Duodenal mucosa (tissue), 2 donors: ENCODE results near the gene RNU1-4.
"Not testable (repeated sequence)": the region's sequence is repeated elsewhere in the genome, so short reads cannot be mapped to it uniquely, and the experiment has no call there.

Experiments
- H3K27ac ChIP-seq: one replicate; pipeline ENCODE4 v1.7.0; 2013; ENCODE audit warnings: low read depth, low read length
- H3K27me3 ChIP-seq, 2 donors: one replicate each; pipeline ENCODE4 v1.7.0; 2013; ENCODE audit warnings: low read length in 2 of 2, control low read depth in 1 of 2; ENCODE audit not compliant: insufficient read depth in 2 of 2, control insufficient read depth in 1 of 2
- H3K36me3 ChIP-seq, 2 donors: one replicate each; pipeline ENCODE4 v1.7.0; 2013; ENCODE audit warnings: low read length in 2 of 2, control low read depth in 1 of 2; ENCODE audit not compliant: insufficient read depth in 2 of 2, control insufficient read depth in 1 of 2
- H3K4me1 ChIP-seq, 2 donors: one replicate each; pipeline ENCODE4 v1.7.0; 2013; ENCODE audit warnings: low read length in 2 of 2, control low read depth in 1 of 2; ENCODE audit not compliant: insufficient read depth in 2 of 2, control insufficient read depth in 1 of 2
- H3K4me3 ChIP-seq, 2 donors: one replicate each; pipeline ENCODE4 v1.7.0; 2013; ENCODE audit warnings: low read length in 2 of 2, low read depth in 1 of 2
- H3K9ac ChIP-seq, 2 donors: one replicate each; pipeline ENCODE4 v1.7.0; 2013; ENCODE audit warnings: low read length in 2 of 2, low read depth in 1 of 2
- H3K9me3 ChIP-seq, 2 donors: one replicate each; pipeline ENCODE4 v1.7.0; 2013; ENCODE audit warnings: low read length in 2 of 2, control low read depth in 1 of 2; ENCODE audit not compliant: control insufficient read depth in 1 of 2

Gene RNU1-4

DNA sequence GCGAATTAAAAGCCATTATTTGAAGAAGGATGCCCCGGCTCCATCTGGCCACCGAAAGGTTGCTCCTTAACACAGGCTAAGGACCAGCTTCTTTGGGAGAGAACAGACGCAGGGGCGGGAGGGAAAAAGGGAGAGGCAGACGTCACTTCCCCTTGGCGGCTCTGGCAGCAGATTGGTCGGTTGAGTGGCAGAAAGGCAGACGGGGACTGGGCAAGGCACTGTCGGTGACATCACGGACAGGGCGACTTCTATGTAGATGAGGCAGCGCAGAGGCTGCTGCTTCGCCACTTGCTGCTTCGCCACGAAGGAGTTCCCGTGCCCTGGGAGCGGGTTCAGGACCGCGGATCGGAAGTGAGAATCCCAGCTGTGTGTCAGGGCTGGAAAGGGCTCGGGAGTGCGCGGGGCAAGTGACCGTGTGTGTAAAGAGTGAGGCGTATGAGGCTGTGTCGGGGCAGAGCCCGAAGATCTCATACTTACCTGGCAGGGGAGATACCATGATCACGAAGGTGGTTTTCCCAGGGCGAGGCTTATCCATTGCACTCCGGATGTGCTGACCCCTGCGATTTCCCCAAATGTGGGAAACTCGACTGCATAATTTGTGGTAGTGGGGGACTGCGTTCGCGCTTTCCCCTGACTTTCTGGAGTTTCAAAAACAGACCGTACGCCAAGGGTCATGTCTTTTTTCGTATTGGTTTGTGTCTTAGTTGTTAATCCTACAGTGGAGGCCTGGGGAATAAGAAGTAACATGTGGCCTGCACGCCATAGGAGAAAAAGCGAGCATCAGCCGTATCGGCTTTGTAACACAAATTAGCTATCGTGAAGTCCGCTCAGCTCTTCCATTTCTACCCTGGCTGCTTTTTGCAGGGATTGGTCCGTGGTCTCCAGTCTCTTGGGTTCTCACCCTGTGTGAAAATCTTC is at the start of gene RNU1-4:
RNU1-4 (plus strand) TSS at position 470 of the 918 bp plus-strand sequence.
- H3K4me3 ChIP-seq, H3K9ac ChIP-seq, H3K27ac ChIP-seq, H3K9me3 ChIP-seq, H3K27me3 ChIP-seq, H3K4me1 ChIP-seq, H3K36me3 ChIP-seq: not testable (repeated sequence)

DNA sequence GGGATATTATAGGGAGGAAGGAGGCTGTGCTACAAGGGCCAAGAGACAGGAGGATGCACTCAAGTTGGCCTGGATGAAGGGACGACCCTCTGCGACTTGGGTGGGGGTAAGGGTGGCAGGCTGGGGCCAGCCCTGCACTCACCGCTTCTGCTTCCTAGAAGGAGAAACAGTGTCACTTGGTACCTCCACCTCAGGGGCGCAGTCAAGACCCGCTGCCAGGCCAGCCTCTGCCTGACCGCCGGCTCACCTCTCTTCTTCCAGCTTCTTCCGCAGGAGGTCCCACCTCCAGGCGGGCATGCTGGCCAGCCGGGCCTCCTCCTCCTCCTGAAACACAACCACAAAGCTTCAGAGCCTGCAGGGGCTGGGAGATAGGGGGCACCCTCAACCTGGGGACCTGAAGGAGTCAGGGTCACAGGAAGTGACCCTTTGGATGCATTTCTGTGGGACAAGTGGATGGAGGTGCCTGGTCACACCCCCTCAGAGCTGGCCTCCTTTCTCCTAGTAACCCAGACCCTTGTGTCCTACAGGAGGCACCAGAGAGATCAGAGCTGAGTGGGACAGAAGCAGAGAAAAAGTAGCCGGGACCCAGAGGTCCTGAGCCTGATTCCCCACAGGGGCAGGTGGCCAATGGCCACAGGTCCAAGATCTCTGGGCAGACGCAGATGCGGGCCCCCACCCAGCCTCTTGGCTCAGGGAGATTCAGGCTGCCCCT is 49.2 kb upstream of the RNU1-4 start:
- H3K4me1 ChIP-seq, H3K27me3 ChIP-seq, H3K9ac ChIP-seq, H3K36me3 ChIP-seq, H3K27ac ChIP-seq, H3K9me3 ChIP-seq, H3K4me3 ChIP-seq: not testable (repeated sequence)

DNA sequence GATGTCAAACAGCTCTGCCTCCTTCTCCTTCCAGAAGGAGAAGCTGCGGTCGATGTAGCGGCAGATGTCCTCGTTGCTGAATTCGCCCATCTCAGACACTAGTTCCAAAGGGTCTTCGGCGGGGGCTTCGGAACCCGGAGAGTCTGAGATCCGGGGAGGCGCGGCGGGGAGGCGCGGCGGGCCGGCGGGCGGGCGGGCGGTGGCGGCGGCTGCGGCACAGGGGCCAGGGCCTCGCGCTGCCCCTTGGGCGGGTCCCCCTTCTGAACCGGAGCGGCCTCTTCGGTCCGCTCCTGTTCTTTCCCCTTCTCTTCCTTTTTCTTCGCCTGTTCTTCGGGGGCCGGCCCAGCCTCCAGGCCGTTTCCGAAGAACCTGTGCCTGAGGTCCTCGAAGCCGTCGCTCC is 48.0 kb upstream of the RNU1-4 start:
- H3K9ac ChIP-seq, H3K9me3 ChIP-seq, H3K4me1 ChIP-seq, H3K27ac ChIP-seq, H3K36me3 ChIP-seq, H3K4me3 ChIP-seq, H3K27me3 ChIP-seq: not testable (repeated sequence)

DNA sequence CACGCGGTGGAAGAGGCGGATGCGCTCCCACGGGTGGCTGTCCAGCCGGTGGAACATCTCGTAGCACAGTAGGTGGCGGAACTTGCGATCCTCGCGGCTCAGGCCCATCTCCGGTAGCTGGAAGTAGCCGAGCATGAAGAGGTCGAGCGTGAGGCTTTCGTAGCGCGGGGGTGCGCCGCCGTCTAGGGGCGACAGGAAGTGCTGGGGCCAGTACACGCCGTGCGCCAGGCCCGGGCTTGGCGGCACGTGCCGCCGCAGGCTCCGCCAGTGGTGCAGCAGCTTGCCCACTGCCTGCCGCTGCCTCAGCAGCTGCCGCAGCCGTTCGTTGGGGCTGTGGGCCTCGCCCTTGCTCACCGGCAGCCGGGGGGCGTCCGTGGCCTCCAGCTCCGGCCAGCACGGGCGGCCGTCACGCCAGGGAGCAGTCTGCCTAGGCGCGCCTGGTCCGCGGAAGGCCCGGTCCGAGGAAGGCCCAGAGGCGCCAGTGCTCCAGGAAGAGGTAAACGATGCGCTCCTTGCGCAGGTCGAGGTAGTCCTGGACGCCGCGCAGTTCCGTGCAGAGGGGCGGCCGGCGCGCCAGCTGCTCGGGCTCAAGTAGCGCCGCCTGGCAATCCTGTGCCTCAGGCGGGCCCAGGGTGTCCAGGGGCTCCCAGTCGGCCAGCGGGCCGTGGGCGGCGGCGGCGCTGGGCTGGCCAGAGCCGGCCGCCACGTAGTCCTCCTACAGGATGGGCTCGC is 47.4 kb upstream of the RNU1-4 start:
- H3K27me3 ChIP-seq, H3K4me3 ChIP-seq, H3K4me1 ChIP-seq, H3K36me3 ChIP-seq, H3K27ac ChIP-seq, H3K9ac ChIP-seq, H3K9me3 ChIP-seq: not testable (repeated sequence)

DNA sequence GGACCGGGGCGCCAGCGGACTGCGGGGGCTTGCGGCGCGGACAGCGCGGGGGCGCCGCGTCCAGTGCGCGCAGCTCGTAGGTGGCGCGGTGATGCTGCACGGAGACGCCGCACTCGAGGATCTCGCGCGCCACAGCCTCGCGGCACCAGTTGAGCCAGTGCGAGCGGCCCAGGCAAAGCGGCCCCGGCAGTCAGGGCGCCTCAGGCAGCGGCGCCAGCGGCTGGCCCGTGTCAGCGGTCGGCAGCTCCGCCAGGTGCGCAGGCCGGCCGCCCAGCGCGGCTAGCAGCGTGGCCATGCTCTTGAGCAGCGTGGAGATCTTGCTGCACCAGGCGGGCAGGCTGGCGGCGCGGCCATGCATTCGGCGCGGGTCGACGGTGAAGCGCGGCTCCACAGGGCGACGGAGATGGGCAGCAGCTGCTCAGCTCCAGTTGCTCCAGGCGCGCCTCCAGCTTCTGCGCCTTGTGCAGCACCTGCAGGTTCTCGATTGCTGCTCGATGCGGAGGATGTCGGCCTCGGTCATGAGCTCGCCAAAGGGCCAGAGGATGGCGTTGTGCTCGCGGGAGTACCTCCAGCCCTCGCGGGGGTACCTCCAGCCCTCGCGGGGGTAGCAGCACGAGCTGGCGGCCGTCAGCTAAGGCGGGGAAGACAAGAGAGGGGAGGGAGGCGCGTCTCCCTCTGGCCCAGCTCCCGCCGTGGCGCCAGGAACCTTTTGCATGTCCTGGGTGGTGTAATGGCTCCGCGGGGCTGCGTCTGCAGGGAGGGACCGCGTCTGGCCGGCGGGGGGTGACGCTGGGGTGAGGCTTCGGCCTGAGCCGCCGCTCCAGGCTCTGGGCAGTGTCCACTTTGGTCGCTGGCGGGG is 46.6 kb upstream of the RNU1-4 start:
- not testable (repeated sequence) for H3K36me3 ChIP-seq, H3K9me3 ChIP-seq, H3K9ac ChIP-seq, H3K27me3 ChIP-seq, H3K4me1 ChIP-seq, H3K4me3 ChIP-seq, H3K27ac ChIP-seq

DNA sequence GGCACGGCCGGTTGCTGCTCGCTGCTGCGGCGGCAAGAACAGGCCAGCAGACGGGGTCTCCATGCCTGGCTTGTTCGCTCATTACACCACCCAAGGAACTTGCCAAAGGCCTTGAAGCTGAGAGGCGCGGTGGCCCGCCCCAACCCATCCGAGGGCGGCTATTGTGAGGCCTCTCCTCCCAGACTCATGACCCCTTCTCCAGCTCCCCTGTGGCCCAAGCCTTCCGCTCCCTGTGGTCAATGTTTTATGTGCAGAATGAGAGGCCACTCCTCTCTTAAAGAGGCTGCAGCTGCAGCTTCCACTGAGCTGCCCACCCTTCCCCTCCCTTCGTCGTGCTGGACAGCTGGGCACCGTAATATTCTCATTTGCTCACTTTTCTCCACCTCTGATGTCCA is 46.0 kb upstream of the RNU1-4 start:
- H3K9ac ChIP-seq, H3K9me3 ChIP-seq, H3K4me3 ChIP-seq, H3K27me3 ChIP-seq, H3K36me3 ChIP-seq, H3K27ac ChIP-seq, H3K4me1 ChIP-seq: not testable (repeated sequence)

DNA sequence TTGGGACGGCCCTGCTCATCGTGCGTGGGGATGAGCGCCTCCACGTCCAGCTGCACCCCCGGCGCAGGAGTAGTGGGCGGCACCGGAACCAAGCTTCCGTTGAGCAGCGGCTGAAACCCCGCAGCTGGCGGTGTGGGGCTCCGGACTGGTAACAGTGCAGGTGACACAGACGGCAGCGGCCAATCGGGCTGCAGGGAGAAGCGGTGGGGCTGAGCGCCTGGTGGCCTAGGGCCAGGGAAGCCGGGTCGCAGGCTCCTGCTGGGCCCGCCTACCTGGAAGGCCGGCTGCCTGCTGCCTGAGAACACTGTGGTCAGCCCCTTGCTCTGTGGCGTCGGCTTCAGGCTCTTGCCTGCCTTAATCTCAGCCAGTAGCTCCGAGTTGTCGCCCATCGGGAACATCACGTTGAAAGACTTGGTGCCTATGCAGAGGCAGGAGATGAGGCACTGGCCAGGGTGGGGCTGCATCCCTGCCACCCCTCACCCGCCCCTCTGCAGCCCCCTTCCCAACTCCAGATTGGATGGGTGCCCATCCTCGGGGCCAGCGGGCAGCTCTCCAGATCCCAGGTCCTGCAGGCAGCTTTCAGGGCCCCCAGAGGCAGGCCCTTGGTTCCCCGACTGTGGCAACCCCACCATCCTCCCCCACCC is 43.7 kb upstream of the RNU1-4 start:
- H3K27ac ChIP-seq, H3K4me1 ChIP-seq, H3K9me3 ChIP-seq, H3K36me3 ChIP-seq, H3K27me3 ChIP-seq, H3K9ac ChIP-seq: not testable (repeated sequence)
- peak overlapping the region in 1 of 2 donors; percentile 28 for H3K4me3 ChIP-seq

DNA sequence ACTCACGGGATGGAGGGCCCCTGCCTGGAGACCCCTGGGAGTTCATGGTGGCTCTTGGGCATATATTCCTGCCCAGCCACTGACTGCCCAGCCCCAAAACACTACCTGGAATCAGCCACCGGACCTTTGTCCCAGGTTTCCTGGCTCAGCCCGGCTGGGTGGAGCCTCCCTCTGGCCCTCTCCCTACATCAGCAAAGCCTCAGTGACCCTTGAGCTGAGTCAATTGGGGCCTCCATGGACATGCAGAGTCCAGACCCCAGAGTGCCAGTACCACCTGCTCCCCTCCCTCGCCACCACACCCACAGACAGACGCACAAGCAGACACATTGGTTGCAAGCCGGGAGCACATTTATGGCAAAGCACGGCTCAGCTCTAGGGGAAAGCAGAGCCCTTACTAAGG is 43.2 kb upstream of the RNU1-4 start:
- not testable (repeated sequence) for H3K27ac ChIP-seq, H3K4me3 ChIP-seq, H3K4me1 ChIP-seq, H3K36me3 ChIP-seq, H3K9me3 ChIP-seq, H3K27me3 ChIP-seq, H3K9ac ChIP-seq

DNA sequence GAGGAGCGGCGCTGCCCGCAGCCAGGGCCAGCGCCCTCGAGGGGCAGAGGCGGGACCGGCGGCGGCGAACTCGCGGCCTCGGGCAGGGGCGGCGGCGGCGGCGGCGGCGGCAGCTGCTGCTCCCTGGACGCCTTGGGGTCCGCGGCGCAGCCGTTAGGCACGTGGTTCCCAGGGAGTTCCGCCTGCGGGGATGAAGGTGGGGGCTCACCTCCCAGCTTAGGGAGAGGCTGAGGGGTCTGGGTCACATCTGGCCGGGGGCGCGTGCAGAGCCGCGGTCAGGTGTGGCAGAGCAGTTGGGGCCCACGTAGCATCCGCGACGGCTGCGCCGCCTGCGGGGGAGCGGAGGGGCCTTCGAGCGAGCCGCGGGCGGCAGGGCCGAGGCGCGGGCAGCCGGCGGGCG is 40.9 kb upstream of the RNU1-4 start:
- not testable (repeated sequence) for H3K9ac ChIP-seq, H3K27ac ChIP-seq, H3K9me3 ChIP-seq, H3K36me3 ChIP-seq, H3K4me3 ChIP-seq, H3K4me1 ChIP-seq, H3K27me3 ChIP-seq
